NCI-H446 treated with DMSO at 0.1 percent for 48 hours (cell line): ENCODE measurements around the gene KNDC1.

Experiments used
- DNase-seq: peaks from one replicate; lab custom pipeline; 2025; lab: John Stamatoyannopoulos, UW

Gene KNDC1

GRCh38 chr10:133194151-133194550, 34.1 kb downstream of the KNDC1 start:
- DNase-seq: no peak

- no peak for DNase-seq
These were observed 35.1 kb downstream of the KNDC1 start for GRCh38 chr10:133195096-133195495.

GRCh38 chr10:133195611-133196010, 35.6 kb downstream of the KNDC1 start:
- no peak for DNase-seq

GRCh38 chr10:133196221-133196915, 36.3 kb downstream of the KNDC1 start:
- no peak for DNase-seq

GRCh38 chr10:133196936-133197758, 37.1 kb downstream of the KNDC1 start:
- DNase-seq: no peak

- no peak for DNase-seq
These were observed 37.8 kb downstream of the KNDC1 start for GRCh38 chr10:133197786-133198185.

GRCh38 chr10:133198206-133198605, 38.2 kb downstream of the KNDC1 start:
- no peak for DNase-seq

GRCh38 chr10:133198621-133199487, 38.8 kb downstream of the KNDC1 start:
- DNase-seq: no peak

GRCh38 chr10:133199488-133199885, 39.5 kb downstream of the KNDC1 start:
- DNase-seq: no peak

- no peak for DNase-seq
These were observed 40.1 kb downstream of the KNDC1 start for GRCh38 chr10:133199992-133200611.

GRCh38 chr10:133200621-133201031, 40.6 kb downstream of the KNDC1 start:
- DNase-seq: no peak

GRCh38 chr10:133201151-133201947, 41.3 kb downstream of the KNDC1 start:
- DNase-seq: no peak

- DNase-seq: no peak
These were observed 42.1 kb downstream of the KNDC1 start for GRCh38 chr10:133201948-133202725.

- no peak for DNase-seq
These were observed 43.0 kb downstream of the KNDC1 start for GRCh38 chr10:133202778-133203651.

- DNase-seq: no peak
These were observed 43.7 kb downstream of the KNDC1 start for GRCh38 chr10:133203652-133204195.

GRCh38 chr10:133204226-133205015, 44.4 kb downstream of the KNDC1 start:
- no peak for DNase-seq

GRCh38 chr10:133205146-133205545, 45.1 kb downstream of the KNDC1 start:
- DNase-seq: no peak

- no peak for DNase-seq
These were observed 46.5 kb downstream of the KNDC1 start for GRCh38 chr10:133206356-133207040.
